ENCODE data around the gene MICU1. TPM values are rescaled to one million over a fixed set of nuclear protein-coding genes. Genes with fewer than 3 reads are reported as not detected.

Gene MICU1
- total RNA-seq, 4 donors from 2014 or later = 25.1 to 41.1 (median 34.9) TPM

DNA sequence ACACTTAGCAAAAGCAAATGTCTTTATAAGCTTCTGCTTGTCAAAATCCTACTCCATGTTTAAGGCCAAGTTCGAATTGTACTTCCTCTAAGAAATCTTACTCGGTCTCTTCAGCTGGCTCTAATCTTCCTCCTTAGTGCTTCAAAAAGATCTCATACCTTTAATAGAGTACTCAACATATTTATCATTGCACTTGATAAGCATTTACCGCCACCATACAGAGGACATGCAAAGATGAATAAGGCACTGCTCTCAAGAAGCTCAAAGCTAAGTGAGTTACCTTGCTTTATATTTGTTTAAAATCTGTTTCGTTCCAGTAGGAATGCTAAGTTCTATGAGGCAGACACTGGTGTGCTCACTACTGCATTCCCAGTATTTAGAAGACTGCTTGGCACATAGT is 209.2 kb downstream of the MICU1 start:
- 90% methylated on average over 4 of the region's 4 CpGs for WGBS, 2 donors (ENCODE audit: low coverage in 1 of 2)
- in situ Hi-C loops (cut with MboI; ENCODE audit: low pct_ligation_motif_present in 1 of 4, low pct_unique_long_range_greater_than_20kb in 1 of 4, low sequenced_read_pairs in 3 of 4) = no loop called here

GRCh38 chr10:72414642-72415041 is 211.2 kb downstream of the MICU1 start:
- no peak for DNase-seq
- peaks cover 0 to 3% of the 10 kb centered on the region in 2 donors for H3K9me3 ChIP-seq
- H3K36me3 ChIP-seq = peaks cover 0 to 15% (median 3%) of the 10 kb centered on the region in 4 donors
- in situ Hi-C loops (cut with MboI; ENCODE audit: low pct_ligation_motif_present in 1 of 4, low pct_unique_long_range_greater_than_20kb in 1 of 4, low sequenced_read_pairs in 3 of 4) (no loop called here), intact Hi-C loops (cut with DNase I; ENCODE audit: low total_unique reads) (no loop called here)
- no peak for TF ChIP-seq POLR2A (IDR thresholded peaks at IDR 0.05)
- TF ChIP-seq EP300 (IDR thresholded peaks at IDR 0.05; ENCODE audit: low read depth) = no peak
- TF ChIP-seq CTCF (IDR thresholded peaks at IDR 0.05) = no peak
- no peak for TF ChIP-seq POLR2AphosphoS5 (IDR thresholded peaks at IDR 0.05)
- WGBS, 2 donors (ENCODE audit: low coverage in 1 of 2) = 92 to 93% methylated on average over 3 of the region's 3 CpGs
- no peaks in the 10 kb centered on the region for H3K4me1 ChIP-seq
- H3K27ac ChIP-seq = no peak overlapping the region
- H3K4me3 ChIP-seq = no peak overlapping the region
- H3K27me3 ChIP-seq = no peaks in the 10 kb centered on the region

More for the DNA sequence above, 209.2 kb downstream of the MICU1 start:
- no peak for DNase-seq
- no peak for TF ChIP-seq EP300 (IDR thresholded peaks at IDR 0.05; ENCODE audit: low read depth)
- no peak for TF ChIP-seq CTCF (IDR thresholded peaks at IDR 0.05)
- TF ChIP-seq POLR2A (IDR thresholded peaks at IDR 0.05) = no peak
- no peak for TF ChIP-seq POLR2AphosphoS5 (IDR thresholded peaks at IDR 0.05)
- H3K9me3 ChIP-seq = peaks cover 0 to 3% of the 10 kb centered on the region in 2 donors
- H3K27me3 ChIP-seq = no peaks in the 10 kb centered on the region
- H3K4me3 ChIP-seq = no peak overlapping the region
- intact Hi-C loops (cut with DNase I; ENCODE audit: low total_unique reads) = no loop called here
- peaks cover 0 to 19% (median 3%) of the 10 kb centered on the region in 4 donors for H3K36me3 ChIP-seq
- H3K27ac ChIP-seq = no peak overlapping the region
- H3K4me1 ChIP-seq = no peaks in the 10 kb centered on the region

GRCh38 chr10:72409167-72409566 is 216.7 kb downstream of the MICU1 start:
- Histone ChIP-seq H3K27ac (no peak overlapping the region), H3K36me3 (peaks cover 0 to 11% (median 3%) of the 10 kb centered on the region in 4 donors), H3K4me1 (no peaks in the 10 kb centered on the region), H3K27me3 (no peaks in the 10 kb centered on the region), H3K9me3 (peaks cover 0 to 3% of the 10 kb centered on the region in 2 donors), H3K4me3 (no peak overlapping the region)
- TF ChIP-seq POLR2AphosphoS5 (IDR thresholded peaks at IDR 0.05) = no peak
- no peak for TF ChIP-seq CTCF (IDR thresholded peaks at IDR 0.05)
- TF ChIP-seq EP300 (IDR thresholded peaks at IDR 0.05; ENCODE audit: low read depth) = no peak
- no peak for TF ChIP-seq POLR2A (IDR thresholded peaks at IDR 0.05)
- intact Hi-C loops (cut with DNase I; ENCODE audit: low total_unique reads) (no loop called here), in situ Hi-C loops (cut with MboI; ENCODE audit: low pct_ligation_motif_present in 1 of 4, low pct_unique_long_range_greater_than_20kb in 1 of 4, low sequenced_read_pairs in 3 of 4) (no loop called here)
- no peak for DNase-seq
- WGBS, 2 donors (ENCODE audit: low coverage in 1 of 2) = 93 to 100% methylated on average over 1 of the region's 1 CpG

GRCh38 chr10:72407927-72408600 is 217.8 kb downstream of the MICU1 start:
- H3K4me3 ChIP-seq = no peak overlapping the region
- WGBS, 2 donors (ENCODE audit: low coverage in 1 of 2) = 83 to 84% methylated on average over 6 to 7 of the region's 7 CpGs
- no peaks in the 10 kb centered on the region for H3K36me3 ChIP-seq
- H3K27me3 ChIP-seq = no peaks in the 10 kb centered on the region
- no peak overlapping the region for H3K27ac ChIP-seq
- no peak for TF ChIP-seq EP300 (IDR thresholded peaks at IDR 0.05; ENCODE audit: low read depth)
- no peak for TF ChIP-seq CTCF (IDR thresholded peaks at IDR 0.05)
- TF ChIP-seq POLR2AphosphoS5 (IDR thresholded peaks at IDR 0.05) = no peak
- TF ChIP-seq POLR2A (IDR thresholded peaks at IDR 0.05) = no peak
- no peaks in the 10 kb centered on the region for H3K4me1 ChIP-seq
- no peak for DNase-seq
- no peaks in the 10 kb centered on the region for H3K9me3 ChIP-seq
- intact Hi-C loops (cut with DNase I; ENCODE audit: low total_unique reads) = no loop called here
- in situ Hi-C loops (cut with MboI; ENCODE audit: low pct_ligation_motif_present in 1 of 4, low pct_unique_long_range_greater_than_20kb in 1 of 4, low sequenced_read_pairs in 3 of 4) = no loop called here

All from transverse colon (tissue), 4 donors.